ENCODE measurements around the gene FOXO6. TPM values are rescaled to one million over a fixed set of nuclear protein-coding genes. Genes with fewer than 3 reads are reported as not detected.

The FOXO6 gene
- total RNA-seq, 1 donor from 2014 or later: 9.9 TPM

DNA sequence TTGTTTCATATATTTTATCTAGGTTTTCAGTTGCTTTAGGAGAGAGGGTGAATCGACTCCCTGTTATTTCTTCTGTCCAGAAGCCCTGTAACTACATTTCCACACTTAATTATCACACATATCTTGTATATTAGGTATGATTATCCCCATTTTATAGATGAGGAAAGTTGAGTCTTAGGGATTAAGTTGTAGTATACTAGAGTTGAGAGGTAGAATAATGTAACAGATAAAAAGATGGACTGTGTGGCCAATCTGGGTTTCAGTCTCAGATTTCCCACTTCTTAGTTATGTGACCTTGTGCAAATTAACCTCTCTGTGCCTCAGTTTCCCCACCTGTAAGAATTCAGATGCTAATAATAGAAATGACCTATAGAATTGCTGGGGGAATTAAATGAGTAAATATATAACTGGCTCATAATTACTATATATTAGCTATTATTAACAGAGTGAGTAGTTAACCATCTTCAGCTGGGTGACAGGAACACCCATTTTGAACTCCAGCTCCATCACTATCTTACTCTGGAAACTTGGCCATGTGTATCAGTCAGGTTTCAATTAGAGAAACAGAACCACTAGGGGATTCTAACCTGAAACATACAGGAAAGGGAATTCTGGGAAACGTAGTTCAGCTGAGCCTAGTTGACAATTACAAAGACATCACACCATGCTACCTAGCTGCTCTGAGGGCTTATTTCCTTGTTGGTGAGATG is 20.4 kb upstream of the FOXO6 start:
- TF ChIP-seq, protein P1, sequence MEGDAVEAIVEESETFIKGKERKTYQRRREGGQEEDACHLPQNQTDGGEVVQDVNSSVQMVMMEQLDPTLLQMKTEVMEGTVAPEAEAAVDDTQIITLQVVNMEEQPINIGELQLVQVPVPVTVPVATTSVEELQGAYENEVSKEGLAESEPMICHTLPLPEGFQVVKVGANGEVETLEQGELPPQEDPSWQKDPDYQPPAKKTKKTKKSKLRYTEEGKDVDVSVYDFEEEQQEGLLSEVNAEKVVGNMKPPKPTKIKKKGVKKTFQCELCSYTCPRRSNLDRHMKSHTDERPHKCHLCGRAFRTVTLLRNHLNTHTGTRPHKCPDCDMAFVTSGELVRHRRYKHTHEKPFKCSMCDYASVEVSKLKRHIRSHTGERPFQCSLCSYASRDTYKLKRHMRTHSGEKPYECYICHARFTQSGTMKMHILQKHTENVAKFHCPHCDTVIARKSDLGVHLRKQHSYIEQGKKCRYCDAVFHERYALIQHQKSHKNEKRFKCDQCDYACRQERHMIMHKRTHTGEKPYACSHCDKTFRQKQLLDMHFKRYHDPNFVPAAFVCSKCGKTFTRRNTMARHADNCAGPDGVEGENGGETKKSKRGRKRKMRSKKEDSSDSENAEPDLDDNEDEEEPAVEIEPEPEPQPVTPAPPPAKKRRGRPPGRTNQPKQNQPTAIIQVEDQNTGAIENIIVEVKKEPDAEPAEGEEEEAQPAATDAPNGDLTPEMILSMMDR (conservative IDR thresholded peaks at IDR 0.05): no peak
- peaks cover 4% of the 10 kb centered on the region for H3K9me3 Mint-ChIP-seq
- H3K27me3 Mint-ChIP-seq: peaks cover 4% of the 10 kb centered on the region
- H3K4me1 Mint-ChIP-seq (ENCODE audit: unreplicated experiment): peaks cover 11% of the 10 kb centered on the region
- no peaks in the 10 kb centered on the region for H3K36me3 Mint-ChIP-seq
- H3K4me3 Mint-ChIP-seq: no peak overlapping the region
- DNase-seq (ENCODE audit: extremely low spot score, unreplicated experiment): no peak
- no peak overlapping the region for H3K27ac Mint-ChIP-seq

DNA sequence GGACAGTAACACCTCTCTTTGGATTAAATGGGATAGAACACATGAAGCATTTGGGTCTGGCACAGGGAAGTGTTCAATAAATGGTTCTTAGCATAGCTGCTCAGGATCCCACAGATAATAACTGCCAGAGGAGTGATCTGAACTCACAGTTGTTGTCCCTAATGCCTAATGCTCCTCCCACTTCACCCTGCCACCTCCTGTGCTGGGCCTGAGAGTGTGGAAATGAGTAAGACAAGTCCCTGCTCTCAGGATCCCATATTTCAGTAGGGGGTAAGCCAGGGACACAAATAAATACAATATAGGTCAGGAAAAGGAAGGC is 19.9 kb upstream of the FOXO6 start:
- Mint-ChIP-seq H3K9me3 (peaks cover 4% of the 10 kb centered on the region), H3K27ac (no peak overlapping the region)
- DNase-seq (ENCODE audit: extremely low spot score, unreplicated experiment): no peak

DNA sequence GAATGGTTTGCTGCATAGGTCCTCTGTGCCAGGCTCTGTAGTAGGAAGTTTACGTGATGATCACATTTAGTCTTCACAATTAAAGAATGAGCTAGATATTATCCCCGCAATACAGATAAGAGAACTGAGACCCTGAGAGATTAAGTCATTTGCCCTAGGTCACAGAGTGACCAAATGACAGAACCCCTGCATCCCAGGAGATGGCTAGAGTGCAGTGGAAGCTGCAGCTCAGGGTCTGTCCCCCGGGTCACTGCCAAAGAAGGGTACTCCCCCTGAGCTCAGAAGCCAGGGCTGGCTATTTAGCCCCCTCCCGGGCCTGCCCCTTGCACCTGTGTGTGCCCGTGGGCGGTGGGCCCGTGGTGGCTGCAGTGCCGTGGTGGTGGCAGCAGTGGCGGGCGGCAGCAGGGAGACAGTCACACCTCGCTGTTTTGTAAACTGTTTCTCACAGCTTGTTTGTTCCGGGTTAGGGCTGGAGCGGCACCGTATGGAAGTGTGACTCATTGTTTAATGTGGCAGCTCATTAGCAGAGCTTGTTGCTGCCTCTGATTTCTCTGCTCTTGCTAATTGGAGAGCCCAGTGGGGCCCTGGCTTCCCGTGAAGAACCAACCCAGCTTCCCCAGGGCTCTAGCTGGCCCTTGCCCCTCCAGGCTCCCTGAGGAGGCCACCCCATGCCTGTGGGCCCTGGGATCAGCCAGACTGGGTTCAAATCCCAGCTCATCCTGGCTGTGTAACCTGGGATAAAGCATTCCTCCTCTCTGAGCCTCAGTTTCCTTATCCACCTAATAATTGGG is 19.3 kb upstream of the FOXO6 start:
- no peak for DNase-seq (ENCODE audit: extremely low spot score, unreplicated experiment)
- Mint-ChIP-seq H3K9me3 (peaks cover 4% of the 10 kb centered on the region), H3K4me1 (ENCODE audit: unreplicated experiment) (peaks cover 16% of the 10 kb centered on the region), H3K27me3 (no peaks in the 10 kb centered on the region), H3K27ac (no peak overlapping the region), H3K4me3 (no peak overlapping the region), H3K36me3 (no peaks in the 10 kb centered on the region)
- TF ChIP-seq, protein P1 (conservative IDR thresholded peaks at IDR 0.05): no peak

More for the DNA sequence above, 19.9 kb upstream of the FOXO6 start:
- H3K4me1 Mint-ChIP-seq (ENCODE audit: unreplicated experiment): peaks cover 16% of the 10 kb centered on the region
- TF ChIP-seq, protein P1 (conservative IDR thresholded peaks at IDR 0.05): no peak
- no peaks in the 10 kb centered on the region for H3K36me3 Mint-ChIP-seq
- H3K27me3 Mint-ChIP-seq: peaks cover 2% of the 10 kb centered on the region
- no peak overlapping the region for H3K4me3 Mint-ChIP-seq

DNA sequence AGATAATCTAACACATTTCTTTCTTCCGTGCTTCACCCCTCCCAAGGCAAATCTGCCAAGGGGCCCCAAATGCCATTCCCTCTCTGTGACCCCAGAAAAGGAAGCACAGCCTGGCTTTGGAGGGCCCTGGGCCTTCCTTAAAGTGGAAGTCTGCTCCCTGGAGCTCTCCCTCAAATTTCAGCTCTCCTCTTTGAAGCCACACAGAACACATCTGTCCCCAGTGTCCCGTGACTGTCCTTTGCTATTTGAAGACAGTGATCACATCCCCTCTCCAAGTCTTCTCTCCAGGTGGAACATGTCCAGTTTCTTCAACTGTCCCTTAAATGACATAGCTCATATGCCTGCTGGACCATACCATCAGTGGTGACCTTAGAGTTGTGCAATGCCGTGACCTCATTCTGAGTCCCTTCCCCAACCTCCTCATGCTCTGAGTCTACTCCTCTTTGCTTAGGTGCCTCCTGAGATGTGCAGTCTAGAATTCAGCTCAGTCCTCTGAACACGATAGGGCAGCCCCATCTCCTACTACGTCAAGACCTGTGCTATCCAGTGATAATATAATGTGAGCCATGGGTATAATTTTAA is 18.4 kb upstream of the FOXO6 start:
- Mint-ChIP-seq H3K4me1 (ENCODE audit: unreplicated experiment) (peaks cover 16% of the 10 kb centered on the region), H3K9me3 (peaks cover 4% of the 10 kb centered on the region), H3K36me3 (no peaks in the 10 kb centered on the region), H3K4me3 (no peak overlapping the region), H3K27me3 (no peaks in the 10 kb centered on the region), H3K27ac (no peak overlapping the region)
- TF ChIP-seq, protein P1 (conservative IDR thresholded peaks at IDR 0.05): no peak
- no peak for DNase-seq (ENCODE audit: extremely low spot score, unreplicated experiment)

DNA sequence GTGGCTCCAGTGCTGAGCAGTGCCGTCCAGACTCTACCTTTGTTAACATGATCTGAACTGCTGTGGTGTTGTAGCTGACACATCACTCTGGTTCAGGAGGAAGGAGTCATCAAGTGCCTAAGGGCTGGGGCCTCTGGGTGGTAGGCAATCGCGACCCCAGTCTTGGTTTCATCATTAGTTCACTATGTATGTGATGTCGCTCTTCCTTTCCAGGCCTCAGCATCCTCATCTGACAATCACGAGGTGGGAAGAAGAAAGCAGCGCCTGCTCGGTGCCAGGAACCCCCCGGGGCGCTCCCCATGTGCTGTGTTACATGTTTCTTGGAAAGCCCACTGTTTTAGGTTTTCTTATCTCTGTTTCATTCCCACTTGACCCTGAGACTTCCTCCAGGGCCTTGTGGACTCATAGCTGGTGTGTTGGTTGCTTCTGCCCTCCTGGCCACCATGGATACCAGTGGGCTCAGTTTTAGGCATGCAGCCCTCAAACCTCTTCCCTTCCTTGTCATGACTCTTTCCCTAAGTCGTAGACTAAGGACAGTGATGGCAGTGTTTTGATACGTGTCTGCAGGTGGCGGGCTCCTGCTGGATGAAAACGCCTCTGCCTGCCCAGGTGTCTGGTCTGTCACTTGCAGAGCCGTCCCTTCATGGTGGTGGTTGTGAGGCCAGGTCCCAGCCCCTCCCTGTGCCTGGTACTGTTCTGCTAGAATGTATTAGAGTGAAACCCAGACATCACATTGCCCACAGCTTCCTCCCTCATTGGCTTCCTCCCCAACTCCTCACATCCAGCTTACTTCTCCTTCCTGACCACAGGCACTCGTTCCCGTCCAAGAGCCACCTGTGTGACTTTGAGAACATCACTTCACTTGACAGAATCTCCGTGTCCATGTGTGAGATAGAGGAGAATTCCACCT is 17.2 kb upstream of the FOXO6 start:
- Mint-ChIP-seq H3K36me3 (no peaks in the 10 kb centered on the region), H3K27me3 (no peaks in the 10 kb centered on the region), H3K4me1 (ENCODE audit: unreplicated experiment) (peaks cover 16% of the 10 kb centered on the region), H3K27ac (no peak overlapping the region), H3K4me3 (no peak overlapping the region), H3K9me3 (no peaks in the 10 kb centered on the region)
- no peak for DNase-seq (ENCODE audit: extremely low spot score, unreplicated experiment)
- TF ChIP-seq, protein P1 (conservative IDR thresholded peaks at IDR 0.05): no peak
